KBM-7 (cell line): ENCODE data around the gene SYT15B.
"Not testable (repeated sequence)": the region's sequence is repeated elsewhere in the genome, so short reads cannot be mapped to it uniquely, and the experiment has no call there.

Experiments used
- DNase-seq: peaks from one replicate; pipeline ENCODE4 v3.0.0-alpha.2; 2015
- in situ Hi-C: fragments of 300-500 bp; cut with MboI; formaldehyde crosslinking; loops from 2 replicates; pipeline ENCODE4 v1.14.3; 2020; ENCODE audit warnings: low sequenced_read_pairs, low pct_unique_long_range_greater_than_20kb, mixed read lengths

The SYT15B gene

GRCh38 chr10:47743611-47744550 is 19.5 kb downstream of the SYT15B start:
- DNase-seq, in situ Hi-C loops: not testable (repeated sequence)

DNA sequence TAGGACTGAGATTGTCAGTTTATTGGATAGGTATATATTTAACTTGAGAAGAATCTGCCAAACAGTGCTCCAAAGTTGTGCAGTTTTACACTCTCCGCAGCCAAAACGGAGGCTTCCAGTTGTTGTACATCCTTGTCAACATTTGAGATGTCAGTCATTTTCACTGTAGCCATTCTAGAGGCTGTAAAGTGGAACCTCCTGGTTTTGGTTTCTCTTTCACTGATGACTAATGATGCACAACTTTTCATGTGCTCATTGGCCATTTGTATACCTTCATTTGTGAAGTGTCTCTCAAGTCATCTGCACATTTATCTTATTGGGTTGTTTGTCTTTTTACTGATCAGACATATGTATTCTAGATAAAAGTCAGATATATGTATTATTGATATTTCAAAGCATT is 22.5 kb downstream of the SYT15B start:
- DNase-seq, in situ Hi-C loops: not testable (repeated sequence)

GRCh38 chr10:47730911-47731310 is 32.5 kb downstream of the SYT15B start:
- DNase-seq, in situ Hi-C loops: not testable (repeated sequence)

DNA sequence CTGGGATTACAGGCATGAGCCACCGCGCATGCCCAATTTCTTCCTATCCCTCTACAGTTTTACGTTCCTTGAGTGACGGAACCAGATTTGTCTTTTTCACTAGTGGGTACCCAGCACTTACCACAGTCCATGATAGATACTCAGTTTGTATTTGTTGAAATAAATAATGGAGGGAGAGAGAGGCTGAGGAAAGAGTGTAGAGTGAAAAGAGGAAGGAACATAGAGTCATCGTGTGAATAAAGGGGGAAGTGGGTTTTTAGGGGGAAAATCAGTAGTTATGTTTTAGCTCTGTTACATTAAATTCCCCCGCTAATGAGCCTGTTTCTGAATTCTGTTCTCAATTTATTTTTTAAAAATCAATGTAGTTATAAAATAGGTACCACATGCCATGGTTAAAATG is 37.7 kb downstream of the SYT15B start:
- in situ Hi-C loops, DNase-seq: not testable (repeated sequence)

DNA sequence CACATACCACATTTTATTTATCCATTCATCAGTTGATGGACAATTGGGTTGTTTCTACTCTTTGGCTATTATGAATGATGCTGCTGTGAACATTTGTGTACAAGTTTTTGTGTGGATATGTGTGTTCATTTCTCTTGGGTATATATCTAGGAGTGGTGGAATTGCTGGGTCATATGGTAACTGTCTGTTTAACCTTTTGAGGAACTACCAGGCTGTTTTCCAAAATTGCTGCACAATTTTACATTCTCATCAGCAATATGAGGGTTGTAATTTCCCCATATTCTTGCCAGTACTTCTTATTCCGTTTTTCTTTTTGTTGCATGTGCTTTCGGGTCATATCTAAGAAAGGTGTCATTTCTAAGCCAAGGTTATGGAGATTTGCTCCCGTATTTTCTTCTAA is 38.3 kb downstream of the SYT15B start:
- DNase-seq, in situ Hi-C loops: not testable (repeated sequence)

GRCh38 chr10:47724119-47724518 is 39.3 kb downstream of the SYT15B start:
- DNase-seq, in situ Hi-C loops: not testable (repeated sequence)

DNA sequence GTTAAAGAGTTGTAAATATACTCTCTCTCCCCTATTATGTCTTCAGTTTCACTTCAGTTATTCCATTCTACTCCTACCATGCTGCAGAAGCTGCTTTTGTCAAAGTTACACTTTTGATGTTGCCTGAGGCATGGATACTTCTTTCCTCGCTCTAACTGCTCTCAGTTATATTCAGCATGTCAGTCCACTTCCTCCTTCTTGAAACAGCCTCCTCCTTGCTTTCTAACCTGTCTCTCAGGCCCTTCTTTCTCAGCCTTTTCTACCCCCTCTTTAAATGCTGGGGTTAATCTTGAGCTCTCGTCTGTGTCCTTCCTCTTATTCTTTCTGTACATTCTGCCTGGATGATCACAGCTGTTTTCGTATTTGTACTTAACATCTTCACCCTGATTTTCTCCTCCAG is 40.0 kb downstream of the SYT15B start:
- DNase-seq, in situ Hi-C loops: not testable (repeated sequence)

GRCh38 chr10:47717011-47717769 is 46.2 kb downstream of the SYT15B start:
- DNase-seq, in situ Hi-C loops: not testable (repeated sequence)
